NCI-H146 (cell line): ENCODE measurements around the gene NPAS2.

ENCODE experiments used
- DNase-seq: peaks from one replicate; lab custom pipeline; 2025; lab: John Stamatoyannopoulos, UW

Gene NPAS2

DNA sequence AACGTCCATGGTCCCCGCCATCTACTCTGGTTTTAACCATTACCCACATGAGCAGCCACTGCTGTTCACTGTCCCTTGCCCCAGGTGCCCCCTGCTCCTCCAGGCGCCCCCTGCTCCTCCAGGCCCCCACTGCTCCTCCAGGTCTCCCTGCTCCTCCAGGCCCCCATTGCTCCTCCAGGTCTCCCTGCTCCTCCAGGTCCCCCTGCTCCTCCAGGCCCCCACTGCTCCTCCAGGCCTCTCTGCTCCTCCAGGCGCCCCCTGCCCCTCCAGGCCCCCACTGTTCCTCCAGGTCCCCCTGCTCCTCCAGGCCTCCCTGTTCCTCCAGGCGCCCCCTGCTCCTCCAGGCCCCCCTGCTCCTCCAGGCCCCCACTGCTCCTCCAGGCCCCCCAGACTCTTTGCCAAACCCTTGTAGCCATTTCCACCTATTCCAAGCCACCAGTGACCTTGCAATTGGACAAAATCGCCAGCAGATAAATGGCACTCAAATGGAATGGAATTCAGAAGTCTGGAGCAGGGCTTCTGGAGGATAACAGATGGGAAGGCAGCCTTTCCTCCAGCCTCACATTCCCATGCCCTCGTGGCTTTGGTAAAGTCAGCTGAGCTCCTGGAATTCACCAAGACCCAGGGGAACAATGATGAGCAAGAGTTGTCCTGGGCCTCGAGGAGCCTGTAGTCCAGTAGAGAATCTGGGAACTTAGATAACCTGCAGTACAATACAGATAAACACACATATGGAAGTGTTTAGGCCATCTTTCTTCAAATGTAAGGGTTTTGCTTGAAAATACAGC lies 168.9 kb downstream of the NPAS2 start:
- no peak for DNase-seq

DNA sequence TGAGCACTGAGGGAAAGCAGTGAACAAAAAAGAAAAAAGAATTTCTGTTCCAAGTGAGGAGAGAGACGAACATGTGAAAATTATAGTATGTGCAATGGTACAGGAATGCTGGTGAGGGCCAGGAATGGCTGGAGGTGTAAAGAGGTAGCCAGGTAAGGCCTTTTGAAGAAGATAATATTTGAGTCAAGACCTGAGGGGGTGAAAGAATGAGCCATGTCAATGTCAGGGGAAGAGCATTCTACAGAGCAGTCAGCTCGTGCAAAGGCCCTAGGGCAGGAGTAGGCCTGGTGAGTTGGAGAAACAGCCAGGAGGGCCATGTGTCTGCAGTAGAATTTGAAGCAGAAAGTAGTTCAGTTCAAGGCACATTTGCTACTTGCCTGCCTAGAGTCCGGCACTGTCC lies 169.7 kb downstream of the NPAS2 start:
- no peak for DNase-seq

DNA sequence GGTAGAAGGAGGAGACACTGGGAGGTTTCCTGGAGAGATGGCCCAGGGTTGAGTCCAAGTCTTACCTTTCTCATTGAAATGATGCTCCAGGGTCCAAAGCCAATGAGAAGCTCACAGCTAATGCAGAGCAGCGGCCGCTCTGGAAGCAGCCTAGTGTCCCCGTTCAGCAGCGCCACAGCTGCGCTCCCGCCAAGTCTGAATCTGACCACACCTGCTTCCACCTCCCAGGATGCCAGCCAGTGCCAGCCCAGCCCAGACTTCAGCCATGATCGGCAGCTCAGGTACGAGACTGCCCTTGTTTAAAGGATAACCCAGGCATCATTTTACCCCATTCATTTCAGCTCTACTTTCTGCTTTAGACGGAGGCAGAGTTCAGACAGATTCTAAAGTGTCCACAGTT lies 170.2 kb downstream of the NPAS2 start:
- DNase-seq, result no peak

DNA sequence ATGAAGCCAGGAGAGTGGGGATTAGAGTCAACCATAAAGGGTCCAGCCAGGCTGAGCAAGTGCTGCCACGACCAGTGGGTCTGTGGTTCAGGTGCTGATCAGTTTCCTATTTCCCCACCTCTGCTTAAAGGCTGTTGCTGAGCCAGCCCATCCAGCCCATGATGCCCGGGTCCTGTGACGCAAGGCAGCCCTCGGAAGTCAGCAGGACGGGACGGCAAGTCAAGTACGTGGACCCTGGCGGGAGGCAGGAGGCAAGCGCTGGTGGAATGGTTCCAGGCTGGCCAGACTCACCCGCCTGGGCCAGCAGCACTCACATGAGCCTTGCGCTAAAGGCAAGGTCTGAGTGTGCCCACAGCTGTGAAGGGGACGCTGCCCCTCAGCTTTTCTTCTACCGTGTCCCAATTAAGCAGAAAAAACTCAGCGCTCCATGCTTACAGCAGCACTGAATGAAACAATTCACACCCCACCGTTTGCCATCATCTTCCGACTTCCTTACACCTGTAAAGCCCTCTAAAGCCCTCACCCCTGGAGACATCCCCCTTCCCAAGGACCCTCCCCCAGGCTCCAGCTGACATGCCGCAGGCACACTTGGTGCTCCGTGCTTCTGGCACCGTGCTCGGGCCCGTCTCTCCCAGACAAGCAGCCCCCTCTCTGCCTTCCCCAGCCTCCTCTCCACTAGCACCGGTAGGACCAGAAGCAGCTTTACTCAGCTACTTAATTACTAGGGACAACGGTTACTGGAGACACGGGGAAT lies 170.9 kb downstream of the NPAS2 start:
- DNase-seq, result no peak

DNA sequence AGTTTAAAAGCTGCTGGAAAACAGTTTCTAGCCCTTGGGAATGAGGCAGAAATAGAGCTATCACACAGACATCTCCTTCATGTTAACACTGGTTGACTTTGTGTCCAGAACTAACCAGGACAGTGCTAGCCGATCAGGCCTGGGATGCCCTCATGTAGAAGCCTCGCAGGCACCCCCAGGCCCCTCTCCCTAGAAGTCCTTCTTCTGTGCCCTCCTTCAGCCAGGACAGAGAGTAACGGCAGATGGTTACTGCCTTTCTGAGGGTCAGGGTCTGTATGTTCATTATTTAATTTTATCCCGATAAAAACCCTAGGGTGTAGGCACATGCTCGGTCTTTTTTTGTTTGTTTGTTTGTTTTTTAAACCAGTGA lies 171.4 kb downstream of the NPAS2 start:
- DNase-seq, result no peak

DNA sequence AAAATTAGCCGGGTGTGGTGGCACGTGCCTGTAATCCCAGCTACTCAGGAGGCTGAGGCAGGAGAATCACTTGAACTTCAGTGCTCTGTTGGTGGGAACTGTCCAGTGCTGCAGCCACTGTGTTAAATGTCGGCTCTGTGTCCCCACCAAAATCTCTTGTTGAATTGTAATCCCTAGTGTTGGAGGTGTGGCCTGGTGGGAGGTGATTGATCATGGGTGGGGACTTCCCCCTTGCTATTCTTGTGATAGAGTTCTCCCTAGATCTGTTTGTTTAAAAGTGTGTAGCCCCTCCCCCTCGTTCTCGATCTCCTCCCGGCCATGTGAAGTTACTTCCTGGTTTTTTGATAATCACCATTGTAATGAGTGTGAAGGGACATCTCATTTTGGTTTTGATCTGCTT lies 172.3 kb downstream of the NPAS2 start:
- DNase-seq, result no peak

DNA sequence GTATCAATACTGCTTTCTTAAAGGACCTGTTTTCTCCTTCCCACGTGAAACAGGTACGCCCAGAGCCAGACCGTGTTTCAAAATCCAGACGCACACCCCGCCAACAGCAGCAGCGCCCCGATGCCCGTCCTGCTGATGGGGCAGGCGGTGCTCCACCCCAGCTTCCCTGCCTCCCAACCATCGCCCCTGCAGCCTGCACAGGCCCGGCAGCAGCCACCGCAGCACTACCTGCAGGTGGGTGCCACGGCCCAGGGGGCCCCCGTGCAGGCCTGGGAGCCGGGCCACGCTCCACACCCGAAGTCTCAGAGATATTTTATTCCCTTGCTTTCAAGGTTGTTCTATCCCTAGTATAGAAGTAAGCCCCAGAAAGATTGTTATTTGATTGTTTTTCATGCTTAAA lies 173.4 kb downstream of the NPAS2 start:
- DNase-seq, result no peak

DNA sequence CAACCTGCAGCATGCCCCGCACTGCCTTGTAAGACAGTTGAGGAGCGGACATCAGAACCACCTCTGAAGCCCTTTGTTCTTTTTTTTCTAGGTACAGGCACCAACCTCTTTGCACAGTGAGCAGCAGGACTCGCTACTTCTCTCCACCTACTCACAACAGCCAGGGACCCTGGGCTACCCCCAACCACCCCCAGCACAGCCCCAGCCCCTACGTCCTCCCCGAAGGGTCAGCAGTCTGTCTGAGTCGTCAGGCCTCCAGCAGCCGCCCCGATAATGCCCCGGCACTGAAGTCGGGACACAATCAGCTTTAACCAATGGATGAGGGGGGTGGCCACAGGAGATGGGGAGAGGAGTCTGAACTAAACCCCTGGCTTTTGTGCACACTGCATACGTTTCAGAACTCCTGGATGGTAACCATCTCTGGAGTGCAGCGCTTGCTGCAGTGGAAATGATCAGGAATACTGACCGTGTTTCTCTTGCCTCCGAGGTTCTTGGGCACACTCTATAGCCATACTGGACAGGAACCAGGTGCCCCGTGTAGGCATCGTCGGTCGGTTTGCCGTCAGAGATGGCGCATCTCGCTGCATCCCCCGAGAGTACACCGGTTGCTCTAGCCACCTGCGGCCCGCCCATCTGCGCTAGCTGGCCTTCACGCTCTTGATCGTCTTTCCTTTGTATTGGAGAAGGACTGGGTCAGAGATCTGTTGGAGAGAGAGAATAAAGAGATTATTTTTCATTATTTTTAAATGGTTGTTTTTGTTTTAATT lies 175.6 kb downstream of the NPAS2 start:
- no peak for DNase-seq

DNA sequence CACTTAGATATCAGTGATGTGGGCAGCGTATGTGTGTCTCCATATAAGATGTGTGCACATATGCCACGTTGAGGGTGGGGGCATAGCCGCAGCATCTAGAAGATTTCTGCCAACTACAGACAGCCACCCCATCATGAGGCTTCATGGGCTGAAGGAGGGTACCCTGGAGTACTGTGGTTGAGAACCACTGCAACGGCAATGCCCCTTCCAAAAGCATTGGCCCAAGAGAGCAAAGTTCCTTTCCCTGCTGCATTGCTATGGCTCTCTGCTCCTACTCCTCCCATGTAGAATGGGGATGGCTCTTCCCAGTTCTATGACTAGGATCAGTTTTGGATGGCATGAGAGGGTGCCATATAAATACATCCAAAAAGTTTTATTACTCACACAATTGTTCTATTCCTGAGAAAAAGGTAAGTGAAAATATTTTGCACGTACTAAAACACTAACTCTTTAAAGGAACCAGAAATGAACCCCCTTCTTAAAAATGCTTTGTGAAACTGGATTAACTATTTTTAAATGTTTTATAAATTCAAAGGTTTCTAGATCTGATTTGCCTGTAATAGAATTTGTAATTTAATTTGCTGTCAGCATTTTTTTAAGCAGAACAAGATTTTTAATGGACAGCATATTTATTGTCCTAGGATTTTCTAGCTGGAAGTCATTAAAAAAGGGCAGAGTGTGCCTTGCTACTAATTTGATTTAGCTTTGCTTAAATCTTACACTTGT lies 177.7 kb downstream of the NPAS2 start:
- DNase-seq, result no peak

DNA sequence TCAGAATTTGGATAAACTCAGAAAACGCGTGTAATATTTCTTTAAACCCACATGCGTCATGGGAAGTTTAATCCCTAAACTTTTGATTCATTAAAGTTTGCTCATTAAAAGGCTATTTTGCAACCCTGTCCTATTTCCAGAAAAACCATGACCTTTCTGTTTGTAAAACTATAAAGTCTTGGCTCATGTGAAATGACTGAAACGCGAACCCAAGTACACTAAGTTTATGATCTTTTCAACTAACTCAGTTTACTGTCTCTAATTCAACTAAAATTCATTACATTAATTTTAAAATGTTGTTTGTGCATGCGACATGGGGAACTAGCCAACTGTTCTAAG lies 178.3 kb downstream of the NPAS2 start:
- DNase-seq, result no peak

DNA sequence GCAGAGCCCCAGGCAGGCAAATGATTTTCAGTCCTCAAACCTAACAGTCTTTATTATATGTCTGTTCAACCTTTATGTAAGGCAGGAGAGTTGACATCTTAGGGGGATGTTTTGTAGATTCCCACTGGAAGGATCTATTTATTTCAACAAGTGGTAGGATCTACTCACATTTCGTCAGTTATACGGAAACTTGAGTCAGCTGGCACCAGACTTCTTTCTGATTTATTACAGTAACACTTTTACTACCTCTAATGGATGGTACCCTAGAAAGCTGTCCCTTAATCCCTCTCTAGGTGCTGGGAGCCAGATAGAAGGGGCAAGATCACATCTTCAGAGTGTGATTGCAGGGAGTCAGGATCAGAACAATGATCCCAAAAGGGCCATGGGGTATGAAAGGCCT lies 180.1 kb downstream of the NPAS2 start:
- DNase-seq, result no peak

DNA sequence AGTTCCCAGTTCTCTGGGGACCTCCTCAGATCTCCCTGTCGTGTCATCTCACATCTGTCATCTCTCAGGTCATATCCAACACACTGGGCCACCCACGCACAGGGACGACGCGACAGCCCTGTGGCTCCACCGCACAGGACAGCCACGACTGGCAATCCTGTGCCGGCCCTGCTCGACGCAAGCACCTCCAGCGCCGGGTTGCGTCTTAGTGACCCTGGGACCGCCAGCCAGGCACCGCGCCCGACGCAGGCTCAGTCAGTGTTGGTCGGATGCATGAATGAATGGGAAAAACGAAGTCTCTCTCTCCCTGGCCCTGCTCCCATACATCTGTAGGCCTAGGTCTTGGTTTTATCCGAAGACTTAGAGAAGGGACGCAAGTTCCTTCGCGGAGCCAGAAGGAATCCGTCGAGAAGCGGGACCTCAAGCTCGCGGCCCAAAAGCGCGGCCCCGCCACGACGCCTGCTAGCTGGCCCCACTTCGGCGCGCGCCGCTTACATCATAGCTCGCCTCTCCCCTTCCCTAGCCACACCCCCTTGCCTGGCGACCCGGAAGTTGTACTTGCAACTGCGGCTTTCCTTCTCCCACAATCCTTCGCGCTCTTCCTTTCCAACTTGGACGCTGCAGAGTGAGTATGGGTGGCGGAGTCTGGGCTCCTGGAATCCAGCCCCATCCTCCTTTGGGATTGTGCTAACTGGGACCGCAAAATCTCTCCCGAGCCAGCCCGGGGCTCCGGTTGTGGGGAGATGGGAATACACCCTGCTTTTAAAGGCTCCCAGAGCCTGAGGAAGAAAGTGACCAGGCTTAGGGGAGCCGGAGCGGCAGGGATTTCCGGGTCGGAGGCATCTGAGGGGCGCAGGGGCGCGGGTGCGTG lies 182.0 kb downstream of the NPAS2 start, which contains the start of gene RPL31:
Gene RPL31, plus strand, starts transcription at position 599 of the 871 bp plus-strand sequence. CDS start 413 bp downstream, outside the sequence.
- DNase-seq, result peak; percentile 90

DNA sequence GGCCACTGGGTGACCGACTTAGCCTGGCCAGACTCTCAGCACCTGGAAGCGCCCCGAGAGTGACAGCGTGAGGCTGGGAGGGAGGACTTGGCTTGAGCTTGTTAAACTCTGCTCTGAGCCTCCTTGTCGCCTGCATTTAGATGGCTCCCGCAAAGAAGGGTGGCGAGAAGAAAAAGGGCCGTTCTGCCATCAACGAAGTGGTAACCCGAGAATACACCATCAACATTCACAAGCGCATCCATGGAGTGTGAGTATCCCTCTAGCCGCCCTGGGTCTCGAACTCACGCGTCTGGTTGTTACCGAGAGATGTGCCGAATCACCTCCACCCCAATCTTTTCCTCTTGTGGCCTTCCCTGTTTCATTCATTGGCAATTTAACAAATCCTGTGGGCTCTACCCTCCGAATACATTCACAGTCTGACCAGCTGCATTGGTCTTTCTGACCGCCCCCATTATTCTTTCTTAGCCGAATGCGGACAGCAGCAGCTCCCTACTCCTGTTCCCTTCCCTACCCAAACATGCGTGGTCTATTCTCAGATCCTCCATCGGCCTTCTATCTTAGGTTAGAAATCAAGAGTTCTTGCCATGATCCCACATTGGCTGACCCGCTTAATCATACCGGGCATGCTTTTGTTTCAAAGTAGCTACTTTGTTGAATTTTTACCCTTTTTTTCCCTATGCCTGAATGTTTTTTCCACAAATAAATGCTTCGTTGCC lies 182.8 kb downstream of the NPAS2 start:
- DNase-seq, result no peak

DNA sequence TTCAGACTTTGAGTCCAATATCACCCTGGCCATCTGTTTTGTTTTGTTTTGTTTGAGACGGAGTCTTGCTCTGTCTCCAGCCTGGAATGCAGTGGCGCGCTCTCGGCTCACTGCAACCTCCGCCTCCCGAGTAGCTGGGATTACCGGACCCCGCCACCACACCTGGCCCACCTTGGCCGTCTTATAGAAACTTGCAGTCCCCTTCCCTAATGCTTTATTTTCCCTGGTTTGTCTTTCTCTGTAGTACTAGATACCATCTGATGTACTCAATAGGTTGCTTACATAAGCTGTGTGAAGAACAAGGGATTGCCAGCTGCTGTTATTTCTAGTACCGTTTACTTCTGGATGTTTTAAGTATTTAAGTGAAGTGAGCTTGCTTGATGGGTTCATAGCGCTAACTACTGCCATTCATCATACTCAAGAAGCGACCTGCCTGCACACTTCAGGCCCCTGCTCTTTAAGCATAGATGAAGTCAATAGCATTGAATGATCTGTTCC lies 183.4 kb downstream of the NPAS2 start:
- DNase-seq, result no peak

DNA sequence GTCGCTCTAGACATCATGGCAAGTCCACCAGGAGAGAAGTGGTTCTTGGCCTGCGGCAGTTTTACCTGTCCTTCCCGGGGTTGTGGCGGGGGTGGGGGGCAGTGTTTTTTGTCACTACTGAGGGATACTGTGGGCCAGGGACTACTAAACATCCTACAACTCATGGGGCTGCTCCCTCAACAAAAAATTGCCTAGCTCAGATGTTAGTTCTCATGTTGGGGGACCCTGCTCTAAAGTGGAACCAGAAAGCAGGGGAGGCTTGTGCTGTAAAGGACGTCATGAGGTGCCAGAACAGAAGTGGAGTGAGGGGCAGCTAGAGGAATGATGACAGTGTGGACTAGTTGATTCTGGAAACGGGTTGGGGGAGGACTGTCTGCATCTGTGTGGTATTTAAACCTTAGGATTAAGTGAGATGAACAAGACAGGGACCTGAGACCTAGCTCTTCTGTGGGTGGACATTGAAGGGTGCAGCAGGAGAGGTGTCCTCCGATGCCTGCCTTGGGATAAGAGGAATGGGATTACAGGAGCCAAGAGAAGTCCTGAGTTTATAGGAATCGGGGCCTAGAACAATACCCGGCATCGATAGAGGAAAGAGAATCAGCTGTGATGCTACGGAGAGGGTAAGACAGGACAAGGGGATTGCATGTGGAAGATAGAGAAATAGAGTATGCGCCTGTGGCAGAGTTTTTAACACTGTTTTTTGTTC lies 184.8 kb downstream of the NPAS2 start:
- no peak for DNase-seq

DNA sequence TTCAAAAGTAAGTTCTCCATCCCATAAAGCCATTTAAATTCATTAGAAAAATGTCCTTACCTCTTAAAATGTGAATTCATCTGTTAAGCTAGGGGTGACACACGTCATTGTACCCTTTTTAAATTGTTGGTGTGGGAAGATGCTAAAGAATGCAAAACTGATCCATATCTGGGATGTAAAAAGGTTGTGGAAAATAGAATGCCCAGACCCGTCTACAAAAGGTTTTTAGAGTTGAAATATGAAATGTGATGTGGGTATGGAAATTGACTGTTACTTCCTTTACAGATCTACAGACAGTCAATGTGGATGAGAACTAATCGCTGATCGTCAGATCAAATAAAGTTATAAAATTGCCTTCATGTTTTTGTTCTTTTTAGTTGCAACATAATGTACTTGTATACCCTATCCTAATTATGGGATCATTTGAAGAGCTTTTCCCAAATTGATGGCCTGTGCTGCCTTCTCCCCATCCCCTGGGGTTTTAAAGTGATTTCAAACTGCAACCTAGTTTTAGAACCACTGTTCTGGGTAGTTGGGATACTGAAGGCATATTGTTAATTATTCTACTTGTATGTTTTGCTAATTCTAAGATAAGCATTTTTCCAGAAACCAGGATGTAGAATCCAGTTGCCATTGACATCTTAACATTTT lies 186.3 kb downstream of the NPAS2 start:
- no peak for DNase-seq

DNA sequence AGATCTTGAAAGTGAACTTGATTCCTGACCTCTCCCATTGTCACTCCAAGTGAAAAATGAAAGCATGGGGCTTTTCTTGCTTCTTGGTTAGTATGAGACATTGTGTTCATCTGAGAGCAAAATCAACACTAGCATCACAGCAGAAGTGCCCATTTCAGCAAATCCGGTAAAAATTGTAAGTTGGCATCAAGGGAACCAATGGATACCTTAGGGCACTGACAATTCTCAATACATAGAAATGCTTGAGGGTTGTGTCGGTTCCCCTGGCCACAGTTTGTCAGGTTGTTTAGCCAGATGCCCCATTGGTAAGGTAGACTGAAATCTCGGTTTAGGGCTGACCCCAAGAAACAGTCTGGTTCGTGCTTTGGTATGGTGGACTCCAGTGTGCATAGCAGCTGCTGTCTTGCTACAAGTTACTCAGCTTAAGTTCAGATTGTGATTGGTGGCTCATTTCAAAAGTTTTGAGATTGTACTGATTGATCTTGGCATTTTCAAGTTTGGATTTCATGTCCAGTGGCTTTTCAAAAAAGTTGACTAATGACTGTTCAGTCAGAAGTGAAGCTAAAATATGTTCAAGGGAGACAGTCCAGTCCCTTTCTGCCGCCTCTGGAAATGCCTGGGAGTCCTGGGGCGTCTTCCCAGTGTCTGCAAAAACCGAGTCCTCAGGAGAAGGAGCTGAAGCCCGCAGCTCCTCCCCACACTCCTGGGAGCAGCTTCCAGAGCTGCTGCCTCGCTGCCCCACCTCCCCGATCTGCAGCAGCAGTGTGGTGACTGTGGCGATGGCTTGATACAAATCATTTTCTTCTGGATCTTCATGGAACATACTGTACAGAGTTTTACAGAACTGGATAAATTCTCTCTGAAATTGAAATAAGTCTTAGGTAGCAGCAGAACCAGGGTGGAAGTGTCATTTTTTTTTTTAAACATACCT lies 187.7 kb downstream of the NPAS2 start:
- DNase-seq, result no peak

DNA sequence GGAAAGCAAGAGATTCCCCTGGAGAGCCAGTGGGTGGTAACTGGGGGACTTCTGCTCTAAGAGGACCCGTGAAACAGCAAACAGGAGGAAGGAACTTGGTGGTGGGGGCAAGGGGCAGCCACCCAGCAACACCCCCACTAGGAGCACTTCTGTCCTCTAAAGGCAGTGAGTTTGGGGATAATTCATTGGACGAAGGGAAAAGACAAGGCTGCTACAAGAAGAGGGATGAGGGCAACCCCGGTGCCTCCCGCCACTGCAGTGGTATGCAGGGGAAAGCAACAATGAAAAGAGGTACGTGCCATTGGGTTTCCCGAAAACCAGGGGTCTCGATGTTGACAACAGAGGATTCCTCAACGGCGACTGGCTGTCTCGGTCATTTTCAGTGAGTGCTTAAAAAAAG lies 191.2 kb downstream of the NPAS2 start:
- no peak for DNase-seq
